ENCODE results near the gene MMEL1. TPM values are rescaled to one million over a fixed set of nuclear protein-coding genes. Genes with fewer than 3 reads are reported as not detected.

Gene MMEL1
- total and polyA plus RNA-seq, 4 experiments from 2014 or later: 0.67 to 8.1 (median 3.2) TPM

DNA sequence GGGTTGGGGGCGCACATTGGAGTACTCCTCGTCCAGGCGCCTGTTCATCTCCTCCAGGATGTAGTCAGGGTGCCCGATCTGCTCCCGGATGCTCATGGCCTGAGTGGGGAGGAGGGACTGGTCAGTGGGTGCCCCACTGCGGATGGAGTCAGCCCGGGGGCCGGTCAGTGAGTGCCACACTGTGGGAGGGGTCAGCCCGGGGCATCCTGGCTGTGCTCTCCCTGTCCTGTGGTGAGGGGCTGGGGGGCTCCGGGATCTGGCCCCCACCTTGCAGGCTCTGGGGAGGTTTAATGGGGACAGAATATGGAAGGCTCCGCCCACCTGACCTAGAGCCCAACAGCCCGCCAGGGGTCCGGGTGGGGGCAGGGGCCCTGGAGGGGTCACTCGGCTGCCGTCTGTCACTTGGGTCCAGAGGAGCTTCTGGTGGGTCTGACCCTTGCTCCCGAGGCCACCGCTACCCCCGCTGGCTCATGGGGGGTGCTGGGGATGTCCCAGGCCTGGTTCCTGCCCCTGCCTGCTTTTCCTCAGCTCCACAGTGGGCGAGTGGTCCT, 37.5 kb downstream of the MMEL1 start:
- Mint-ChIP-seq H3K9me3 (peaks cover 0 to 8% (median 1%) of the 10 kb centered on the region in 8 donors), H3K36me3 (no peaks in the 10 kb centered on the region), H3K4me1 (peaks cover 0 to 5% (median 4%) of the 10 kb centered on the region in 4 donors), H3K4me3 (no peak overlapping the region), H3K27ac (no peak overlapping the region), H3K27me3 (peaks cover 0 to 1% of the 10 kb centered on the region in 2 donors)
- Histone ChIP-seq H3K27ac (ENCODE audit: low read depth, low read length) (no peak overlapping the region), H3K27me3 (ENCODE audit: insufficient read depth, low read length) (no peaks in the 10 kb centered on the region), H3K4me3 (ENCODE audit: low read length in 2 of 2) (no peak overlapping the region), H3K4me1 (ENCODE audit: insufficient read depth, low read length) (no peaks in the 10 kb centered on the region), H3K36me3 (ENCODE audit: insufficient read depth, low read length) (no peaks in the 10 kb centered on the region), H3K9me3 (ENCODE audit: control insufficient read depth in 1 of 2, low read length in 2 of 2) (no peaks in the 10 kb centered on the region)
- no peak for DNase-seq
- POLR2A ChIA-PET (ENCODE audit: partially characterized antibody): no interaction called here
- intact Hi-C loops (cut with micrococcal nuclease): no loop called here
- CTCF ChIA-PET (ENCODE audit: partially characterized antibody): no interaction called here

DNA sequence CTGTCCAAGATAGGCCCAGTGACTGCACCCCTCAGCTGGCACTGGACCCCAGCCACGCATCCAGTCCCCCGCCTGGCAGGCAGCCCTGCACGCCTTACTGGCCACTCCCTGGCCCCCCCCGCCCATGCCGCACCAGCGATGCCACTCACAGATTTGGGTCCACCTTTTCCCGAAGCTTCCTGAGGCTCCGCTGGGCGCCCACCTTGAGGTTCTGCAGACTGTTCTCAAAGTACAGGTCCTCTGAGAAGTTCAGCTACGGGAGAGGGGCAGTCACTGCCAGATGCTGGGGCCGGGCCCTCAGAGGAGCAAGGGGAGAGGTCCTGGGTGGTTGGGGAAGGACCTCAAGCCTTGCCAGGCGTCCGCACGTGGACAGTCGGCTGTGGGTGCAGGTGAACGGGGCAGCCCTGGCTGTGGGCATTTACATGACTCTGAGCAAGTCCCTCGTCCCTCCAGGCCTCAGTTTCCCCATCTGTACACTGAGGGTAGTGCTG, 38.1 kb downstream of the MMEL1 start:
- no peak overlapping the region for H3K27ac Mint-ChIP-seq
- Histone ChIP-seq H3K27ac (ENCODE audit: low read depth, low read length) (no peak overlapping the region), H3K4me1 (ENCODE audit: insufficient read depth, low read length) (no peaks in the 10 kb centered on the region), H3K4me3 (ENCODE audit: low read length in 2 of 2) (no peak overlapping the region), H3K27me3 (ENCODE audit: insufficient read depth, low read length) (no peaks in the 10 kb centered on the region), H3K9me3 (ENCODE audit: control insufficient read depth in 1 of 2, low read length in 2 of 2) (no peaks in the 10 kb centered on the region), H3K36me3 (ENCODE audit: insufficient read depth, low read length) (no peaks in the 10 kb centered on the region)
- H3K4me1 Mint-ChIP-seq: peaks cover 0 to 5% (median 4%) of the 10 kb centered on the region in 4 donors
- ChIA-PET POLR2A (ENCODE audit: partially characterized antibody) (no interaction called here), CTCF (ENCODE audit: partially characterized antibody) (no interaction called here)
- peaks cover 0 to 2% of the 10 kb centered on the region in 2 donors for H3K36me3 Mint-ChIP-seq
- no peak overlapping the region for H3K4me3 Mint-ChIP-seq
- H3K9me3 Mint-ChIP-seq: peaks cover 0 to 8% (median 1%) of the 10 kb centered on the region in 8 donors
- H3K27me3 Mint-ChIP-seq: peaks cover 0 to 1% of the 10 kb centered on the region in 2 donors
- intact Hi-C loops (cut with micrococcal nuclease): no loop called here
- no peak for DNase-seq

DNA sequence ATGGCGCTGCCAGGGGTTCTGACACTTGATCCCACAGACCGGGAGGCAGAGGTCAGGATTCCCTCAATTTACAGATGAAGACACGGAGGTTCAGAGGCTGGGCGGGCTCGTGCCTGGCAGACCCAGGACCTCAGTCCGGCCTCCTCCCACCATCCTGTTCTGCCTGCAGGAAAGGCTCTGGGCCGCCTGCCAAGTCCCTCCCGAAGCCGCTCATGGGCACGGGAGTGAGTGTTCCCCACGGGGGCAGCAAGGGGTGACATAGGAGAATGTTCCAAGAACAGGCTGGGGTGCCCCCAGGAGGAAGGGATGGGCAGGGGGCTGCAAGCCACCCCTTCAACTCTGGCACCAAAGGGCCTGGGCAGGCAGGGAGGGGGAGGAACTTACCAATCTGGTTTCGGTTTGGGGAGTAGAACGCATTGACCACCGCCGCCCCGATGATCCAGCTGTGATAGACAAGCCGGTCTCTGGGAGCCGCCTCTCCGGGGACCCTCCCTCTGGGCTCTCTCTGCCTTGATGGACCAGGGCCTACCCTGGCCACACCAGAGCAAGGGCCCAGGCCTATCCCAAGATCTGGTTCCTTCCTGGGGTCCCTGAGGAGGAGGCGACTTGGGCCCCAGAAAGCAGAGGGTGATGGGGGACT, 38.7 kb downstream of the MMEL1 start:
- DNase-seq: no peak
- POLR2A ChIA-PET (ENCODE audit: partially characterized antibody): no interaction called here
- no peak overlapping the region for H3K27ac Mint-ChIP-seq

DNA sequence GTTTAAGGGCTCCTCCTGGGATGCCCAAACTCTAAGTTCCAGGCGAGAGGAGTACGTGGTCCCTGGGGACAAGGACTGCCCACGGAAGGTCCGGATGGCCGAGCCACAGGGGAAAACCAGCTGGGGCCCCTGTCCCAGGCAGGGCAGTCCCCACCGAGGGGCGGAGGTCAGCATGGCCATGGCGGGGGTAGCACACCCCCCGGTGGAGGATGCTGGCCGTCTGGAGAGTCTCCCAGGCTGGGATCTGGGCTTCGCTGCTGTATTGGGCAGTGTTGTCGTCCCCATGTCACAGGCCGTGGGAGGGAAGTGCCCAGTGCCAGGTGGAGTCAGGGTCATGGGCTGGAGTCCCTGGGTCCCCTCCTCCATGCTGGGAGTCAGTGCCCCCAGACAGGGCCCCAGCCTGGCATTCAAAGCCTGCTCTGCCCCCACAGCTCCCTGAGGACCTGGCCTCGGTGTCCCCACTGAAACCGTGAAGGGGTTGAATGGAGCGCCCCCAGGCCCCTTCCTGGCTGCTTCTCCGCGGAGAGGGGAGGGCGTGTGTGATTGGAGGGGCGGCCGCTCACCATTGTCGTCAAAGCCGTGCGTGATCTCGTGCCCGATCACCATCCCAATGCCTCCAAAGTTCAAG, 39.5 kb downstream of the MMEL1 start:
- Mint-ChIP-seq H3K36me3 (peaks cover 0 to 5% of the 10 kb centered on the region in 2 donors), H3K4me3 (no peak overlapping the region), H3K4me1 (peaks cover 0 to 11% (median 4%) of the 10 kb centered on the region in 4 donors)

More for the DNA sequence above, 38.7 kb downstream of the MMEL1 start:
- Histone ChIP-seq H3K36me3 (ENCODE audit: insufficient read depth, low read length) (no peaks in the 10 kb centered on the region), H3K27ac (ENCODE audit: low read depth, low read length) (no peak overlapping the region), H3K4me3 (ENCODE audit: low read length in 2 of 2) (no peak overlapping the region), H3K4me1 (ENCODE audit: insufficient read depth, low read length) (no peaks in the 10 kb centered on the region), H3K27me3 (ENCODE audit: insufficient read depth, low read length) (no peaks in the 10 kb centered on the region), H3K9me3 (ENCODE audit: control insufficient read depth in 1 of 2, low read length in 2 of 2) (no peaks in the 10 kb centered on the region)
- Mint-ChIP-seq H3K36me3 (peaks cover 0 to 5% of the 10 kb centered on the region in 2 donors), H3K9me3 (peaks cover 0 to 8% (median 1%) of the 10 kb centered on the region in 8 donors), H3K4me1 (peaks cover 0 to 5% (median 4%) of the 10 kb centered on the region in 4 donors), H3K4me3 (no peak overlapping the region), H3K27me3 (peaks cover 0 to 1% of the 10 kb centered on the region in 2 donors)
- intact Hi-C loops (cut with micrococcal nuclease): no loop called here
- CTCF ChIA-PET (ENCODE audit: partially characterized antibody): no interaction called here

DNA sequence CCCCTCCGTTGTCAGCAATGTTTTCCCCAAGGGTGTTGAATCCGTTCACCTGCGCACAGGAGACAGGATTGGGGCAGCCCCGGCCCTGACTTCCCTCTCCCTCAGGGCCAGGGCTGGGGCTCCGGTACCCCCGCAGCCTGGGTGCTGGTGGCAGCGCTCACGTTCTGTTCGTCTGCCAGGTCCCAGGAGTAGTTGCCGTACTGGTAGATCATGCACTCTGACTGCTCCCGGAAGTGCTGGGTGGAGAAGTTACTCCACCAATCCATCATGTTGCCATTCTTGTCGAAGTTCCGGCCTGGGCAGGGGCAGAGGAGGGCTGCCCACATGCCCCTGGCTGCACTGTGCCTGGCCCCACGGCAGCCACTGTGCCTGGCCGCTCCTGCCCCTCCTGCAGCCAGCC, 40.1 kb downstream of the MMEL1 start:
- no peaks in the 10 kb centered on the region for H3K9me3 Mint-ChIP-seq
- H3K27ac Mint-ChIP-seq: peak overlapping the region in 2 of 7 donors; percentile 37 to 52
- H3K4me3 ChIP-seq (ENCODE audit: low read length in 2 of 2): no peak overlapping the region
- no peak overlapping the region for H3K27ac ChIP-seq (ENCODE audit: low read depth, low read length)
- no peaks in the 10 kb centered on the region for H3K27me3 ChIP-seq (ENCODE audit: insufficient read depth, low read length)
- peaks cover 0 to 15% (median 5%) of the 10 kb centered on the region in 4 donors for H3K4me1 Mint-ChIP-seq
- H3K9me3 ChIP-seq (ENCODE audit: control insufficient read depth in 1 of 2, low read length in 2 of 2): no peaks in the 10 kb centered on the region
- H3K36me3 Mint-ChIP-seq: peaks cover 0 to 5% of the 10 kb centered on the region in 2 donors
- no peaks in the 10 kb centered on the region for H3K36me3 ChIP-seq (ENCODE audit: insufficient read depth, low read length)
- ChIA-PET POLR2A (ENCODE audit: partially characterized antibody) (no interaction called here), CTCF (ENCODE audit: partially characterized antibody) (no interaction called here)
- DNase-seq: no peak
- peak overlapping the region in 3 of 8 donors; percentile 13 to 68 (median 40) for H3K4me3 Mint-ChIP-seq
- intact Hi-C loops (cut with micrococcal nuclease): no loop called here
- peaks cover 3% of the 10 kb centered on the region for H3K4me1 ChIP-seq (ENCODE audit: insufficient read depth, low read length)
- peaks cover 0 to 1% of the 10 kb centered on the region in 2 donors for H3K27me3 Mint-ChIP-seq

More for the DNA sequence above, 39.5 kb downstream of the MMEL1 start:
- H3K27me3 ChIP-seq (ENCODE audit: insufficient read depth, low read length): no peaks in the 10 kb centered on the region
- peaks cover 0 to 1% of the 10 kb centered on the region in 2 donors for H3K27me3 Mint-ChIP-seq
- H3K27ac ChIP-seq (ENCODE audit: low read depth, low read length): no peak overlapping the region
- H3K9me3 ChIP-seq (ENCODE audit: control insufficient read depth in 1 of 2, low read length in 2 of 2): no peaks in the 10 kb centered on the region
- peaks cover 0 to 4% (median 0%) of the 10 kb centered on the region in 8 donors for H3K9me3 Mint-ChIP-seq
- no peaks in the 10 kb centered on the region for H3K4me1 ChIP-seq (ENCODE audit: insufficient read depth, low read length)
- no peak for DNase-seq
- no peaks in the 10 kb centered on the region for H3K36me3 ChIP-seq (ENCODE audit: insufficient read depth, low read length)
- ChIA-PET POLR2A (ENCODE audit: partially characterized antibody) (no interaction called here), CTCF (ENCODE audit: partially characterized antibody) (no interaction called here)
- H3K27ac Mint-ChIP-seq: no peak overlapping the region
- intact Hi-C loops (cut with micrococcal nuclease): no loop called here
- H3K4me3 ChIP-seq (ENCODE audit: low read length in 2 of 2): no peak overlapping the region

DNA sequence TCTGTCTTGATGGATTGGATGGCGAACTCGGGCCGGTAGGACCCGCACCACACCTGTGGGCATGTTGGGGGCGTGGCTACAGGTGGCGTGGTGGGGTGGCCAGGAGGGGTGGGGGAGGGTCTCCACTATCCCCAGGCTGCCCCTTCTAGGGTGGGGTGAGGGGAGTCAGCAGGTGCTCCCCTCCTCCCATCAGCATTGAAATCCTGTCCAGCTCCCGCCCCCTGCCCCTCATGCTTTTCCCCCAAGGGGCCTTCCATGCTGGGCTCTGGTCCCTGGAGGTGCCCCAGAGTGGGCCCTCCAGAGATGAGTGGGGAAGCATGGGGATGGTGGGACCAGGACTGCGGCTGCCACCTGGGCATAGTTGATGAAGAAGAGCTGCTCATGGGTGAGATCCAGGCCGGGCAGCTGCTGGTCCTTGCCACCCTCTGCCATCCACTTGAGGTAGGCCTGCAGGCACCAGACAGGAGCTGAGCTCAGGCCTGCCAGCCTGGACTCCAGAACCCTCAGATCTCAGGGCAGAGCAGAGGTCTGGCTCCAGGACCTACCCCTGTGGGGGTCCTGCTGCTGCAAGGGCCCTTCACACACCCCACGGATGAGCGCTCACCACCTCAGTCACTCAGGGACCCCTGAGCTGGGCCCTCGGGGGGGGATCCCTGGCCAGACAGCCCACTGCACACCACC, 41.1 kb downstream of the MMEL1 start:
- peaks cover 8% of the 10 kb centered on the region for H3K4me1 ChIP-seq (ENCODE audit: insufficient read depth, low read length)
- no peaks in the 10 kb centered on the region for H3K9me3 ChIP-seq (ENCODE audit: control insufficient read depth in 1 of 2, low read length in 2 of 2)
- Mint-ChIP-seq H3K4me3 (no peak overlapping the region), H3K4me1 (peaks cover 0 to 20% (median 8%) of the 10 kb centered on the region in 4 donors), H3K36me3 (peaks cover 0 to 5% of the 10 kb centered on the region in 2 donors), H3K27ac (peak overlapping the region in 1 of 7 donors; percentile 7), H3K9me3 (no peaks in the 10 kb centered on the region), H3K27me3 (peaks cover 0 to 1% of the 10 kb centered on the region in 2 donors)
- no peaks in the 10 kb centered on the region for H3K27me3 ChIP-seq (ENCODE audit: insufficient read depth, low read length)
- POLR2A ChIA-PET (ENCODE audit: partially characterized antibody): no interaction called here
- no peak overlapping the region for H3K4me3 ChIP-seq (ENCODE audit: low read length in 2 of 2)
- no peaks in the 10 kb centered on the region for H3K36me3 ChIP-seq (ENCODE audit: insufficient read depth, low read length)
- no peak overlapping the region for H3K27ac ChIP-seq (ENCODE audit: low read depth, low read length)
- intact Hi-C loops (cut with micrococcal nuclease): no loop called here
- no peak for DNase-seq
- CTCF ChIA-PET (ENCODE audit: partially characterized antibody): no interaction called here

DNA sequence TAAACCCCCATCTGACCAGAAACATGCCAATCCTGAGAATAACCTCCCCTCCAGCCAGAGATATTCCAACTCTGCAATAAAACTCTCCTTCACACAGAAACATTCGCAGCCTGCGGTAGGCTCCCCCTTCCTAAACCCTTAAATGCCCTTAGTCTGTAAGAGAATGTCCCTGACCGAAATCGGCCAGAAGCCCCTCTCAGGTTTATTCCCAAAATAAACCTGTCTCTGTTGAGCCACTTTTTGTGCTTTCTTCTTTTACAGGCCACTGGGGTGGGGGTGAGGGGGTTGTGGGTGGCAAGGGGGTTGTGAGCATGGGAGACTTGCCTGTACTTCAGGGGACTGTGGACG, 41.6 kb downstream of the MMEL1 start:
- no peaks in the 10 kb centered on the region for H3K9me3 ChIP-seq (ENCODE audit: control insufficient read depth in 1 of 2, low read length in 2 of 2)
- no peaks in the 10 kb centered on the region for H3K36me3 ChIP-seq (ENCODE audit: insufficient read depth, low read length)
- Mint-ChIP-seq H3K9me3 (no peaks in the 10 kb centered on the region), H3K27me3 (peaks cover 0 to 1% of the 10 kb centered on the region in 2 donors), H3K4me3 (no peak overlapping the region), H3K27ac (peak overlapping the region in 1 of 7 donors; percentile 7), H3K4me1 (peaks cover 0 to 20% (median 11%) of the 10 kb centered on the region in 4 donors), H3K36me3 (peaks cover 0 to 7% of the 10 kb centered on the region in 2 donors)
- H3K27ac ChIP-seq (ENCODE audit: low read depth, low read length): no peak overlapping the region
- no peak overlapping the region for H3K4me3 ChIP-seq (ENCODE audit: low read length in 2 of 2)
- no peak for DNase-seq
- intact Hi-C loops (cut with micrococcal nuclease): no loop called here
- CTCF ChIA-PET (ENCODE audit: partially characterized antibody): no interaction called here
- H3K4me1 ChIP-seq (ENCODE audit: insufficient read depth, low read length): peaks cover 8% of the 10 kb centered on the region
- POLR2A ChIA-PET (ENCODE audit: partially characterized antibody): interaction anchor here (1.2 kb wide), 1 partner anchor 36 kb away, joined by 3 read pairs; the partner anchor contains the start of gene TNFRSF14
- H3K27me3 ChIP-seq (ENCODE audit: insufficient read depth, low read length): no peaks in the 10 kb centered on the region
